A673 (cell line): ENCODE results near the gene ZNF385B. TPM values are rescaled to one million over a fixed set of nuclear protein-coding genes. Genes with fewer than 3 reads are reported as not detected.

Experiments used
- BruUV-seq: library from RNA; stranded (reverse); fragments of 400-500 nt; replicated peaks from 2 replicates; lab custom pipeline; 2021; lab: Mats Ljungman, UMichigan
- CTCF ChIA-PET: fragments of 300-600 bp; sonication (Branson Sonifier 250); formaldehyde crosslinking; loops from one replicate; lab custom pipeline; 2022; ENCODE audit warnings: antibody characterized with exemption; lab: Charles Lee
- POLR2A ChIA-PET: fragments of 300-600 bp; sonication (Branson Sonifier 250); formaldehyde crosslinking; loops from one replicate; lab custom pipeline; 2022; ENCODE audit warnings: antibody characterized with exemption; ENCODE audit not compliant: low non-redundant PET; lab: Charles Lee
- DNase-seq: peaks from one replicate; pipeline ENCODE4 v3.0.0-alpha.2; 2015; ENCODE audit warnings: low spot score
- H3K27ac ChIP-seq: fragments of 200-600 bp; sonication (generic); 2 replicates; pipeline ENCODE4 v1.5.1; 2016; ENCODE audit warnings: mixed run types, low read depth, mild to moderate bottlenecking, mixed read lengths, antibody characterized with exemption, low read length; ENCODE audit not compliant: poor library complexity, severe bottlenecking
- H3K27me3 ChIP-seq: fragments of 200-600 bp; sonication (generic); replicated peaks from 2 replicates; pipeline ENCODE4 v1.6.1; 2017; ENCODE audit warnings: mixed run types, low read depth, mild to moderate bottlenecking, mixed read lengths, antibody characterized with exemption, low read length; ENCODE audit not compliant: insufficient read depth, poor library complexity
- H3K36me3 ChIP-seq: fragments of 200-600 bp; sonication (generic); 2 replicates; pipeline ENCODE4 v1.6.1; 2016; ENCODE audit warnings: mixed run types, mild to moderate bottlenecking, mixed read lengths, antibody characterized with exemption, low read length; ENCODE audit not compliant: insufficient read depth, poor library complexity, severe bottlenecking
- H3K4me1 ChIP-seq: fragments of 200-600 bp; sonication (generic); 2 replicates; pipeline ENCODE4 v1.6.1; 2017; ENCODE audit warnings: mixed run types, mild to moderate bottlenecking, mixed read lengths, antibody characterized with exemption, low read length; ENCODE audit not compliant: insufficient read depth, poor library complexity, severe bottlenecking
- H3K4me3 ChIP-seq: fragments of 200-600 bp; sonication (generic); 2 replicates; pipeline ENCODE4 v1.5.1; 2016; ENCODE audit warnings: low read depth, mixed run types, mild to moderate bottlenecking, mixed read lengths, low read length; ENCODE audit not compliant: poor library complexity, severe bottlenecking
- H3K9me3 ChIP-seq: fragments of 200-600 bp; sonication (generic); 2 replicates; pipeline ENCODE4 v1.6.1; 2016; ENCODE audit warnings: mixed run types, low read depth, mild to moderate bottlenecking, mixed read lengths, antibody characterized with exemption, low read length; ENCODE audit not compliant: poor library complexity, severe bottlenecking
- CTCF ChIP-seq: fragments of 300-800, 200-600 bp; sonication (generic); conservative IDR thresholded peaks from 2 replicates; pipeline ENCODE4 v1.5.1; 2017; ENCODE audit warnings: low read depth, mild to moderate bottlenecking, antibody characterized with exemption, low read length, moderate library complexity, mixed read lengths
- EZH2 ChIP-seq: fragments of 200-600 bp; sonication (generic); IDR thresholded peaks from 2 replicates; pipeline ENCODE4 v1.6.1; 2017; ENCODE audit warnings: borderline replicate concordance, low read depth, mild to moderate bottlenecking, mixed read lengths, antibody characterized with exemption, low read length; ENCODE audit not compliant: poor library complexity, severe bottlenecking
- intact Hi-C: fragments of 100-400 bp; cut with micrococcal nuclease; formaldehyde crosslinking; loops from one replicate; pipeline ENCODE4 v1.10.0; 2022; ENCODE audit not compliant: unreplicated experiment
- microRNA-seq: library from miRNA; unstranded; fragments of <30 nt; microRNA quantifications from one replicate; pipeline ENCODE4 v1.2.0, GENCODE V29; 2021
- total RNA-seq: library from RNA; stranded (reverse); gene quantifications from 2 replicates; pipeline ENCODE4 v1.2.3, GENCODE V29; 2021

Gene ZNF385B
- total RNA-seq, 1 experiment from 2014 or later = not detected

GRCh38 chr2:179403624-179404023 is 457.8 kb downstream of the ZNF385B start:
- no peak for TF ChIP-seq CTCF
- no peak for TF ChIP-seq EZH2
- POLR2A ChIA-PET = no interaction called here
- H3K9me3 ChIP-seq = no peaks in the 10 kb centered on the region
- no peaks in the 10 kb centered on the region for H3K4me1 ChIP-seq
- no TSS peak for BruUV-seq
- DNase-seq = no peak
- no peak overlapping the region for H3K27ac ChIP-seq
- CTCF ChIA-PET = no interaction called here
- H3K36me3 ChIP-seq = no peaks in the 10 kb centered on the region
- intact Hi-C loops = no loop called here
- H3K4me3 ChIP-seq = no peak overlapping the region
- no peaks in the 10 kb centered on the region for H3K27me3 ChIP-seq

GRCh38 chr2:179393481-179393880 is 467.9 kb downstream of the ZNF385B start:
- Histone ChIP-seq H3K4me1 (no peaks in the 10 kb centered on the region), H3K27ac (no peak overlapping the region), H3K9me3 (no peaks in the 10 kb centered on the region), H3K36me3 (no peaks in the 10 kb centered on the region), H3K4me3 (no peak overlapping the region), H3K27me3 (no peaks in the 10 kb centered on the region)
- no peak for DNase-seq
- TF ChIP-seq EZH2 (no peak), CTCF (no peak)
- intact Hi-C loops = no loop called here
- ChIA-PET CTCF (no interaction called here), POLR2A (no interaction called here)
- no TSS peak for BruUV-seq

Small RNAs within 50 kb of the gene (microRNA-seq; reads per million reads assigned to microRNA genes)
- not detected for gene MIR1258

Other genes with a start within 250 kb of the ZNF385B start
- gene CWC22, start 145.7 kb upstream of the ZNF385B start, total RNA-seq = 24.9 and 26.7 TPM in 2 replicates